NCI-H2107 treated with DMSO at 0.1 percent for 48 hours (cell line): Measurements from ENCODE around the gene SCUBE1.
A peak's percentile ranks its signal among the peaks of the same experiment; 100 is the strongest.

Experiments
- DNase-seq: peaks from one replicate; lab custom pipeline; 2025; ENCODE audit not compliant: unreplicated experiment; lab: John Stamatoyannopoulos, UW

Gene SCUBE1

GRCh38 chr22:43303166-43303565 is 40.0 kb downstream of the SCUBE1 start:
- no peak for DNase-seq

- no peak for DNase-seq
These were observed 40.6 kb downstream of the SCUBE1 start for GRCh38 chr22:43302531-43303041.

- no peak for DNase-seq
These were observed 41.3 kb downstream of the SCUBE1 start for GRCh38 chr22:43301866-43302265.

GRCh38 chr22:43300891-43301676 is 42.1 kb downstream of the SCUBE1 start:
- DNase-seq: no peak

- no peak for DNase-seq
These were observed 43.4 kb downstream of the SCUBE1 start for GRCh38 chr22:43299736-43300135.

- DNase-seq: no peak
These were observed 44.9 kb downstream of the SCUBE1 start for GRCh38 chr22:43298062-43298801.

- no peak for DNase-seq
These were observed 45.7 kb downstream of the SCUBE1 start for GRCh38 chr22:43297270-43298061.

GRCh38 chr22:43296276-43296902 is 46.8 kb downstream of the SCUBE1 start:
- no peak for DNase-seq

- no peak for DNase-seq
These were observed 47.5 kb downstream of the SCUBE1 start for GRCh38 chr22:43295660-43296059.

GRCh38 chr22:43295173-43295572 is 48.0 kb downstream of the SCUBE1 start:
- no peak for DNase-seq

GRCh38 chr22:43293655-43294392 is 49.3 kb downstream of the SCUBE1 start:
- no peak for DNase-seq

GRCh38 chr22:43293259-43293654 is 49.9 kb downstream of the SCUBE1 start:
- no peak for DNase-seq

GRCh38 chr22:43292630-43293018 is 50.5 kb downstream of the SCUBE1 start:
- DNase-seq: peak; percentile 55

- no peak for DNase-seq
These were observed 51.8 kb downstream of the SCUBE1 start for GRCh38 chr22:43291381-43291780.

GRCh38 chr22:43289976-43290721 is 53.0 kb downstream of the SCUBE1 start:
- DNase-seq: no peak

GRCh38 chr22:43289531-43289963 is 53.6 kb downstream of the SCUBE1 start:
- DNase-seq: no peak

GRCh38 chr22:43288807-43289420 is 54.3 kb downstream of the SCUBE1 start:
- no peak for DNase-seq

- DNase-seq: no peak
These were observed 54.8 kb downstream of the SCUBE1 start for GRCh38 chr22:43288378-43288777.

- no peak for DNase-seq
These were observed 55.7 kb downstream of the SCUBE1 start for GRCh38 chr22:43287441-43287840.
